Muscle of arm (tissue), 12 donors: ENCODE measurements around the gene GDF15. TPM values are rescaled to one million over a fixed set of nuclear protein-coding genes. Genes with fewer than 3 reads are reported as not detected.

Experiments used
- DNase-seq: peaks from one replicate; pipeline ENCODE4 v3.0.0-alpha.2; 2013
- polyA plus RNA-seq, 12 donors: library from polyadenylated mRNA; unstranded; fragments of 120-200 nt; gene quantifications; one replicate each; pipeline ENCODE4 v1.2.1, GENCODE V29; 2013; ENCODE audit not compliant: insufficient read length in 12 of 12

The GDF15 gene
- polyA plus RNA-seq, 12 donors: 0.20 to 9.6 (median 0.54) TPM; not detected in 1

DNA sequence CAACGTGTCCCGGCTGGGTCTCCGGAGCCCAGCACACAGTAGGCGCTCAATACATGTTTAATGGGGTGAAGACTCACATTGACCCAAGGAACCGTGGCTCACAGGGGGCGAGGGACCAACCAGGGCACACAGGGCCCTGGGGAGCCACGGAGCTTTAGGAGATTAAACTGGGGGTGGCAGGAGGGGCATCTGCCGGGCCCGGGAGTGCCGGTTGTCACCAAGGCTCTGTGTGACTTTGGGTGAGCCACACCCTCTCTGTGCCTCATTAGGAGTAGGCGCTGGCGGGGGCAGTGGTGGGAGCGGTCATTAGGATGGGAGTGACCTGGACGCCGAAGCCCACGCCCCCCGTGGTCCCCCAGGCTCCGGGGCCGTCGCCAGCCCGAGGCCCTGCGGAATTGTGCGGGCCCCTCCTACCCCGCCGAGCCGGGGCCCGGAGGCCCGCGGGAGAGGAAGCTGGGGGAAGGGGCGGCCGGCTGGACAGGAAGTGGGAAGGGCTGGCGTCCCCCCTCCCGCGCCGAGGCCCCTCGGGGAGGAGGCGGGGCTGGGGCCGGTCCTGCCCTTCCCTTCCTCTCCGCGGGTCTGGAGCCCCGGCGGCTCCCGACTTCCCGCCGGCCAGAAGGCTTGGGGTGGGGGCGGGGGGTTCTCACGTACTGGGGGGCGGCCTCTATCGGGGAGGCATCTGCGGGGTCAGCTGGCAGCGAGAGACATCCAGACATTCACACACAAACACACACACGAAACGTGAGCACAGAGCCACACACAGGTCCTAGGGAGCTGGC, 31.5 kb downstream of the GDF15 start:
- peak; percentile 85 for DNase-seq

DNA sequence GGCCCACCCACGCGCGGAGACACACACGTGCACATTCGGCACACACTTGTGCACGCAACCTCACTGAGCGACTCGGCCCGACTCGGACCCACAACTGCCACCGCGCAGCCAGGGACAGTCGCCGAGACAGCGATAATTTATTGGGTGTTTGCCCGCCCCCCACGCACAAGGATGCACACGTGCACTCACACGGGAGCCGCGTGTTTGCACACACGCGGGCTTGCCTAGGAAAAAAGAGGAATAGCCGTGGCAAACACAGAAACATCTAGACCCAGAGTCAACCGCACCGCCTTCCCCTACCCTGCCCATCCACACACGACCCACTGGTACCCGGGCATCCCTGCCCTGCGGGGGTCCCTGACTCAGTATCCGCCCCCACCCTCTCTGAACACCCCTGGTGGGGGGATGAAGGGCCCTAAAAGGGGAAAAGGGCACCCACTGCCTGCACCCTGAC, 32.1 kb downstream of the GDF15 start:
- DNase-seq: no peak

GRCh38 chr19:18418483-18419194, 32.7 kb downstream of the GDF15 start:
- no peak for DNase-seq

DNA sequence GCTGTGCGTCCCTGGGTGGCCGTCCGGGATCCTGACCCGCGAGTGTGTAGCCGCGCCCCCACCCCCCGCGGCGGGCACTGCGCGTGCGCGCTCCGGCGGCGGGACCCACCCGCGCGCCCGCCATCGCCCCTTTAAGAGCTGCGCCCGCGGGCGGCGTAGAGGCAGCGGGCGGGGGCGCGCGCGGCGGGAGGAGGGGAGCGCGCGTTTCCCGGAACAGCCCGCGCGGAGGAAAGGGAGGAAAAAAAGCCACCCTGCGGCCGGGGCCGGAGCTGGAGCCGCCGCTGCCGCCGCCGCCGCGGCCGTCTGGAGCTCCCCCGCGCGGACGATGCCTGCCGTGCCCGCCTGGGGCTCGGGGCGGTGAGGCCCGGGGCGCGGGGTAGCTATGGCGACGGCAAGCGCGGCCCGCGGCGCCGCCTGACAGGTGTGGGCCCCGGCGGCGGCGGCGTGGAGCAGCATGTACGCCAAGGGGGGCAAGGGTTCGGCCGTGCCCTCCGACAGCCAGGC, 33.3 kb downstream of the GDF15 start, which contains the start of gene SSBP4:
SSBP4 (plus strand) TSS at position 204 of the 504 bp plus-strand sequence; CDS start at position 455, 251 bp downstream.
- DNase-seq: peak; percentile 72

GRCh38 chr19:18419699-18420460, 33.9 kb downstream of the GDF15 start:
- no peak for DNase-seq

- no peak for DNase-seq
Observed at GRCh38 chr19:18420930-18421329, 35.0 kb downstream of the GDF15 start.

GRCh38 chr19:18421371-18421959, 35.5 kb downstream of the GDF15 start:
- no peak for DNase-seq

- DNase-seq: no peak
Observed at GRCh38 chr19:18422530-18423191, 36.7 kb downstream of the GDF15 start.

GRCh38 chr19:18423258-18424020, 37.5 kb downstream of the GDF15 start:
- DNase-seq: no peak

GRCh38 chr19:18424122-18424889, 38.3 kb downstream of the GDF15 start:
- no peak for DNase-seq

DNA sequence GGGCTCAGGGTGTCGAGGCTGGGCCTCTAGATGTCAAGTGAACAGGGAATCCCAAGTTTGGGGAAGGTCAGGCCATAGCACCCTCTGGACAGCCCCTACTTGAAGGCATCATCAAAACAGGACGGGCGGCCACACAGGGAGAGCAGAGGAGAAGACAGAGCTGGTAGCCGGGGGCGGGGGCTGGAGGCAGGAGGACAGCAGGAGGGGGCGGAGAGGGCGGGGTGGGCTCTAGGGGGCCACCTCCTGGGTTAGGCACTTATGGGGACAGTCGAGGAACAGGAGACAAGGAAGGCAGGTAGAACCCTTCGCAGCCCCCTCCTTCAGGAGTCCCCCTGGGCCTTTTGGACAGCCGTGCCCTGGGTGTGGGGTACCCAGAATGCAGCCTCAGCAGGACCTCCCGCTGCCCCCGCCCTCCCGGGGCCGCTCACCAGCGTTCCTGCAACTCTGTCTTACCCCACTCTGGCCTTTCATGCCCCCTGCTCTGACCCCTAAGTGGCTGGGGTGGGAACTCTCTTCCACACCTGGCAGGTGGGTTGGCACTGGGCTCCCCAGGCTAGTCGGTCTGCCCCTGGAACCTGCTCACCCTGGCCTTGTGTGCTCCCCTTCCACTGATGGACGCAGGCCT, 39.0 kb downstream of the GDF15 start:
- no peak for DNase-seq

- peak; percentile 75 for DNase-seq
Observed at GRCh38 chr19:18425515-18426415, 39.8 kb downstream of the GDF15 start.

DNA sequence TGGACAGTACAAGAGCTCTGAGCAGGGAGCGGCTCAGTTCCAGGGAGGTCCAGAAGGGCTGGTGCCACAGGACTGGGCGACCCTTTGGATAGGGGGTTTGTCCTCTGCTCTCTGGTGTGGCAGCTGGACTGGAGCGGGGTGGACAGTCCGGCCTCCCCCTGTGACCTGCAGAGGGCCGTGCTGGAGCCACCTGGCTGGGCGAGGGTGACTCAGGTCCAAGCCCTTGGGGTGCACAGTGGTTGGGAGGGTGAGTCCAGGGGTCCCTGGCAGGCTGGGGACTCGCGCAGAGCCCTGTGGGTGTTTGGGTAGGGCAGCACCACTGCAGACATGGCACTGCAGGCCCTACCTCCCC, 40.4 kb downstream of the GDF15 start:
- no peak for DNase-seq

DNA sequence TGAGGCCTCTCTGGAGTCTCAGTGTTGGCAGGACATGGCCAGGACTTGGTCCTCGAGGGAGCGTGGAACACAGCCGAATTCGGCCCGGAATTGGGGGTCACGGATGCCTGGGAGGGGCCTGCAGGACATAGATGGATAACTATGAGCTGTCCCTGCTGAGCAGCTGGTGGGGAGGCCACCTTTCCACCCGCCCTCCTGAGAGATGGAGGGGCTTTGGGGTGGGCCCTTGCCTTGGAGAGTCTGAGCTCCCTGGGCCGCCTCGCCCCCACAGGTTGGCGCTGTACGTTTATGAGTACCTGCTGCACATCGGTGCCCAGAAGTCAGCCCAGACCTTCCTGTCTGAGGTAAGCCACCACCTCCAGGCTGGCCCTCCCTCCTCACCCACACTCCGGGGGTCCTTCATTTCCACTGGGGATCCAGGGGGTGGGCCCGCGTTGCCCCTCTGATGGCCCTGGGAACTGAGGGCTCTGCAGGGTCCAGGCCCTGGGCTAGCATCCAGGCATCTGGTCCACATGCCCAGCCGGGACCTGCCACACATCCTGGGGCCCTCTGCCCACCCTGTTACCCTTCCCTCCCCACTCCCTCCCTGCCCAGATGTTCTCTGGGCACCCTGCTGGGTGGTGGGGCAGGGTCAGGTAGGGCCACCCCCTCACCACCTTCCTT, 41.3 kb downstream of the GDF15 start:
- no peak for DNase-seq

DNA sequence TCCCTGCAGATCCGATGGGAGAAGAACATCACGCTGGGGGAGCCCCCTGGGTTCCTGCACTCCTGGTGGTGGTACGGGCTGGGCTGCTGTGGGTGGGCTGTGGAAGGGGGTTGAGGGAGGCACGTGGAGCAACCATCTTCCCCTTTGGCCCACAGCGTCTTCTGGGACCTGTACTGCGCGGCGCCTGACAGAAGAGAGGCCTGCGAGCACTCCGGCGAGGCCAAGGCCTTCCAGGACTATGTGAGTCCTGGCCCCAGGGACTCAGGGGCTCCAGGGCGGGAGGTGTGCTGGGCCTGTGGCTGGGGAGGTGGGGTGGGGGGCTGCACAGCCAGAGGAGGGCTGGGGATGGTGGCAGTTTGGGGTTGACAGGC, 41.8 kb downstream of the GDF15 start:
- no peak for DNase-seq

- no peak for DNase-seq
Observed at GRCh38 chr19:18428173-18428786, 42.3 kb downstream of the GDF15 start.
